MM.1S (cell line): ENCODE data around the gene AKAP8L.

Source experiments
- EZH2phosphoT487 ChIP-seq: fragments of 300-600 bp; sonication (generic); IDR thresholded peaks from 2 replicates; pipeline ENCODE4 v1.6.1; 2018; ENCODE audit warnings: antibody characterized with exemption, low read length
- TF ChIP-seq, protein P1 (sequence below): fragments of 300-600 bp; sonication (generic); IDR thresholded peaks from 2 replicates; pipeline ENCODE4 v1.5.1; 2016; ENCODE audit warnings: antibody characterized with exemption, low read length, mixed read lengths

DNA sequence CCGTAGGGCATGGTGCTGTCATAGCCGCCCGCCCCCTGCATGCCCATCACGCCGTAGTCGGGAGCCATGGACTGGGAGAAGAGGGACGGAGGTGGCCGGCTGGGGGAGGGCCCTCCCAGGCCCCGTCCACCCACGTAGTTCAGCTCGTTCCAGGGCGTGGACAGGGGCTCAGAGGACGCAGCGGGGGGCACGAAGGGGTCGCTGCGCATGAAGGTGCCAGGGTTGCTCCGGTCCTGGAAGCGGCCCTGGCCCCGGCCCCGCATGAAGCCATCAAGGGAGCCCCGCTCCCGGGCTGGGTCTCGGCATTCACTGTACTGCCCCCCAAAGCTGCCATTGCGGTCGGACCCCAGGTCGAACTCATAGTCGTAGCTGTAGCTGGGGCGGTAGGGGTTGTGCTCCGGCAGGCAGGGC, 45.9 kb downstream of the AKAP8L start:
- TF ChIP-seq, protein P1, sequence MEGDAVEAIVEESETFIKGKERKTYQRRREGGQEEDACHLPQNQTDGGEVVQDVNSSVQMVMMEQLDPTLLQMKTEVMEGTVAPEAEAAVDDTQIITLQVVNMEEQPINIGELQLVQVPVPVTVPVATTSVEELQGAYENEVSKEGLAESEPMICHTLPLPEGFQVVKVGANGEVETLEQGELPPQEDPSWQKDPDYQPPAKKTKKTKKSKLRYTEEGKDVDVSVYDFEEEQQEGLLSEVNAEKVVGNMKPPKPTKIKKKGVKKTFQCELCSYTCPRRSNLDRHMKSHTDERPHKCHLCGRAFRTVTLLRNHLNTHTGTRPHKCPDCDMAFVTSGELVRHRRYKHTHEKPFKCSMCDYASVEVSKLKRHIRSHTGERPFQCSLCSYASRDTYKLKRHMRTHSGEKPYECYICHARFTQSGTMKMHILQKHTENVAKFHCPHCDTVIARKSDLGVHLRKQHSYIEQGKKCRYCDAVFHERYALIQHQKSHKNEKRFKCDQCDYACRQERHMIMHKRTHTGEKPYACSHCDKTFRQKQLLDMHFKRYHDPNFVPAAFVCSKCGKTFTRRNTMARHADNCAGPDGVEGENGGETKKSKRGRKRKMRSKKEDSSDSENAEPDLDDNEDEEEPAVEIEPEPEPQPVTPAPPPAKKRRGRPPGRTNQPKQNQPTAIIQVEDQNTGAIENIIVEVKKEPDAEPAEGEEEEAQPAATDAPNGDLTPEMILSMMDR, result no peak
- no peak for TF ChIP-seq EZH2phosphoT487
